Measurements from ENCODE around the gene EYS.

- no peak for TF ChIP-seq CTCF (IDR thresholded peaks at IDR 0.05; ENCODE audit: low read depth, low read length, poor library complexity, severe bottlenecking)
- TF ChIP-seq EZH2phosphoT487 (IDR thresholded peaks at IDR 0.05; ENCODE audit: borderline replicate concordance, low read length), result no peak
Measured at GRCh38 chr6:63858691-63859090, 1848.3 kb downstream of the EYS start.
